ENCODE measurements around the gene RBM33. TPM values are rescaled to one million over a fixed set of nuclear protein-coding genes. Genes with fewer than 3 reads are reported as not detected.

The RBM33 gene
- total RNA-seq, 4 donors from 2014 or later = 27.0 to 34.5 (median 32.6) TPM

DNA sequence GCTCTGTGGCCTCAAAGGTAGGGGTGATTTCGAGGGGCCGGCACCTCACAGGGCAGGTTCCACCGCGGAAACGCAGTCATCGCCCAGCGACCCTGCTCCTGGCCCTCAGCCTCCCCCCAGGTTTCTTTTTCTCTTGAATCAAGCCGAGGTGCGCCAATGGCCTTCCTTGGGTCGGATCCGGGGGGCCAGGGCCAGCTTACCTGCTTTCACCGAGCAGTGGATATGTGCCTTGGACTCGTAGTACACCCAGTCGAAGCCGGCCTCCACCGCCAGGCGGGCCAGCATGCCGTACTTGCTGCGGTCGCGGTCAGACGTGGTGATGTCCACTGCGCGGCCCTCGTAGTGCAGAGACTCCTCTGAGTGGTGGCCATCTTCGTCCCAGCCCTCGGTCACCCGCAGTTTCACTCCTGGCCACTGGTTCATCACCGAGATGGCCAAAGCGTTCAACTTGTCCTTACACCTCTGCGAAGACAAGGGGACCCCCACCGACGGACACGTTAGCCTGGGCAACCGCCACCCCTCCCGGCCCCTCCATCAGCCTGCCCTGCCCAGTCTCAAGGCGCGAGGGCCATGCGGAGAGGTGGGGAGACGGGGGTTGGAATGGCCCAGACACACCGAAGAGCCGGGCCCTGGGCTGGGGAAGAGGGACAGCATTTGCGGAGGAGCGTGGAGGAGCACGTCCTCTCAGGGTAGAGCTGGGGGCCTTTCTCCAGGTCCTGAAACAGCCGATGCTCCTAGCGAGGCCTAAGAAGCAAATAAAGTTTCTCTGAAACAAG, 161.8 kb downstream of the RBM33 start:
- intact Hi-C loops (cut with DNase I) = no loop called here
- TF ChIP-seq POLR2A (IDR thresholded peaks at IDR 0.05; ENCODE audit: low read depth) (no peak), POLR2AphosphoS5 (IDR thresholded peaks at IDR 0.05) (no peak), EP300 (IDR thresholded peaks at IDR 0.05) (no peak)
- TF ChIP-seq, protein P1, sequence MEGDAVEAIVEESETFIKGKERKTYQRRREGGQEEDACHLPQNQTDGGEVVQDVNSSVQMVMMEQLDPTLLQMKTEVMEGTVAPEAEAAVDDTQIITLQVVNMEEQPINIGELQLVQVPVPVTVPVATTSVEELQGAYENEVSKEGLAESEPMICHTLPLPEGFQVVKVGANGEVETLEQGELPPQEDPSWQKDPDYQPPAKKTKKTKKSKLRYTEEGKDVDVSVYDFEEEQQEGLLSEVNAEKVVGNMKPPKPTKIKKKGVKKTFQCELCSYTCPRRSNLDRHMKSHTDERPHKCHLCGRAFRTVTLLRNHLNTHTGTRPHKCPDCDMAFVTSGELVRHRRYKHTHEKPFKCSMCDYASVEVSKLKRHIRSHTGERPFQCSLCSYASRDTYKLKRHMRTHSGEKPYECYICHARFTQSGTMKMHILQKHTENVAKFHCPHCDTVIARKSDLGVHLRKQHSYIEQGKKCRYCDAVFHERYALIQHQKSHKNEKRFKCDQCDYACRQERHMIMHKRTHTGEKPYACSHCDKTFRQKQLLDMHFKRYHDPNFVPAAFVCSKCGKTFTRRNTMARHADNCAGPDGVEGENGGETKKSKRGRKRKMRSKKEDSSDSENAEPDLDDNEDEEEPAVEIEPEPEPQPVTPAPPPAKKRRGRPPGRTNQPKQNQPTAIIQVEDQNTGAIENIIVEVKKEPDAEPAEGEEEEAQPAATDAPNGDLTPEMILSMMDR (IDR thresholded peaks at IDR 0.05) = no peak
- Histone ChIP-seq H3K27me3 (peaks cover 6 to 98% (median 86%) of the 10 kb centered on the region in 4 donors), H3K9me3 (no peaks in the 10 kb centered on the region), H3K36me3 (no peaks in the 10 kb centered on the region), H3K4me1 (peaks cover 38 to 86% (median 72%) of the 10 kb centered on the region in 4 donors), H3K27ac (replicated peaks in 1 of 4) (no peak overlapping the region), H3K4me3 (peak overlapping the region; percentile 39 to 48 (median 44))
- WGBS = 25% methylated on average over 7 of the region's 47 CpGs
- no peak for DNase-seq (ENCODE audit: extremely low spot score)

DNA sequence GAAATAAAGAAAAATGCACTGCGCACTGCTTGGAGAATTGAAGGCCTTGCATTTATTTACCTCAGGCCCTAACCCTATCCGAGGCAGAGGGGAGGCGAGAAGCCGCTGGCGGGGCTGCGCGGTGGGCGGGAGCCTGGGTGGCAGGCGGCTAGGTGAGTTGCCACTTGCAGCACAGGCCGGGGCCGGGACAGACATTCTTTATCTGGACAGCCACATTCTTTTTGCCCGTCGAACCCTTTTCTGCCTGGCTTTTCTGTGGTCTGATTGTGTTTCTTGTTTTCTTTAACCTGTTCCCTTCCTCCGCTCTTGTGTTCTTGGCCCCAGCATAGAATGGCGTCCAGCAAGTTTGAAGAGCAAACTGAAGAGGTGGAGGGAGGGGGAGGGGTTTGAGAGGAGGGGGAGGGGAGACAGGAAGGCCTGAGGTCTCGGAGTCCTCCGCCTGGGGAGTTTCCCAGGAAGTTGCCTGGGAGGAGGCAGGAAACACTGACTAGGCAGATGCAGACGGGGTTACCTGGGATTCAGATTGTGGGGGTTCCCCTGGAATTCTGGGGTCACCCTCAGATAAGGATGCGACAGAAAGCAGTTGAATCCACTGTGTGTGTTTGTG, 162.7 kb downstream of the RBM33 start:
- Histone ChIP-seq H3K27me3 (peaks cover 6 to 100% (median 86%) of the 10 kb centered on the region in 4 donors), H3K4me1 (peaks cover 38 to 94% (median 79%) of the 10 kb centered on the region in 4 donors), H3K9me3 (no peaks in the 10 kb centered on the region), H3K36me3 (no peaks in the 10 kb centered on the region), H3K27ac (replicated peaks in 1 of 4) (no peak overlapping the region), H3K4me3 (no peak overlapping the region)
- no peak for DNase-seq (ENCODE audit: extremely low spot score)
- TF ChIP-seq, protein P1 (IDR thresholded peaks at IDR 0.05) = no peak
- no peak for TF ChIP-seq POLR2A (IDR thresholded peaks at IDR 0.05; ENCODE audit: low read depth)
- TF ChIP-seq EP300 (IDR thresholded peaks at IDR 0.05) = no peak
- TF ChIP-seq POLR2AphosphoS5 (IDR thresholded peaks at IDR 0.05) = no peak
- WGBS = 38% methylated on average over 14 of the region's 19 CpGs
- intact Hi-C loops (cut with DNase I) = no loop called here

- H3K9me3 ChIP-seq = no peaks in the 10 kb centered on the region
- H3K27ac ChIP-seq (replicated peaks in 1 of 4) = no peak overlapping the region
- no peak for DNase-seq (ENCODE audit: extremely low spot score)
- peak overlapping the region in 1 of 4 donors; percentile 10 for H3K4me3 ChIP-seq
- 11% methylated on average over 19 of the region's 33 CpGs for WGBS
- TF ChIP-seq EP300 (IDR thresholded peaks at IDR 0.05) (no peak), POLR2AphosphoS5 (IDR thresholded peaks at IDR 0.05) (no peak), POLR2A (IDR thresholded peaks at IDR 0.05; ENCODE audit: low read depth) (no peak)
- TF ChIP-seq, protein P1 (IDR thresholded peaks at IDR 0.05) = no peak
- no peaks in the 10 kb centered on the region for H3K36me3 ChIP-seq
- intact Hi-C loops (cut with DNase I) = no loop called here
- peaks cover 38 to 92% (median 76%) of the 10 kb centered on the region in 4 donors for H3K4me1 ChIP-seq
- H3K27me3 ChIP-seq = peaks cover 6 to 100% (median 80%) of the 10 kb centered on the region in 4 donors
Measured at GRCh38 chr7:155807789-155808548, 163.5 kb downstream of the RBM33 start.

GRCh38 chr7:155808549-155809331, 164.3 kb downstream of the RBM33 start:
- no peak overlapping the region for H3K27ac ChIP-seq (replicated peaks in 1 of 4)
- TF ChIP-seq EP300 (IDR thresholded peaks at IDR 0.05) (no peak), POLR2A (IDR thresholded peaks at IDR 0.05; ENCODE audit: low read depth) (no peak)
- TF ChIP-seq, protein P1 (IDR thresholded peaks at IDR 0.05) = no peak
- H3K27me3 ChIP-seq = peaks cover 6 to 100% (median 73%) of the 10 kb centered on the region in 4 donors
- no peak for DNase-seq (ENCODE audit: extremely low spot score)
- intact Hi-C loops (cut with DNase I) = no loop called here
- peaks cover 35 to 84% (median 69%) of the 10 kb centered on the region in 4 donors for H3K4me1 ChIP-seq
- under 1% methylated on average over 17 of the region's 64 CpGs for WGBS
- no peaks in the 10 kb centered on the region for H3K36me3 ChIP-seq
- no peaks in the 10 kb centered on the region for H3K9me3 ChIP-seq
- peak overlapping the region in 3 of 4 donors; percentile 10 to 28 (median 12) for H3K4me3 ChIP-seq

Measured in esophagus muscularis mucosa (tissue), 4 donors.